HCT116 (cell line): ENCODE data around the gene ZC2HC1C.

Source experiments
- POLR2A ChIP-seq: IDR thresholded peaks from 2 replicates; pipeline ENCODE4 v1.7.0; 2011; ENCODE audit warnings: borderline replicate concordance; ENCODE audit not compliant: insufficient read depth, insufficient read length; ENCODE audit errors: extremely low read depth
- POLR2AphosphoS5 ChIP-seq: IDR thresholded peaks from 2 replicates; pipeline ENCODE4 v1.6.1; 2011; ENCODE audit warnings: mild to moderate bottlenecking, low read depth, low read length, moderate library complexity
- YY1 ChIP-seq: IDR thresholded peaks from 2 replicates; pipeline ENCODE4 v1.6.1; 2011; ENCODE audit warnings: low read length, low read depth, moderate library complexity, mild to moderate bottlenecking; ENCODE audit not compliant: insufficient replicate concordance; ENCODE audit errors: extremely low read depth
- TF ChIP-seq, protein P1 (sequence below), 3 experiments: fragments of 200-600 bp in 1 of 3; sonication (generic) in 1 of 3; IDR thresholded peaks in 2 of 3; conservative IDR thresholded peaks in 1 of 3; 2 replicates each; pipeline ENCODE4 v1.5.1; 2012 to 2017; ENCODE audit warnings: low read depth in 2 of 3, low read length in 2 of 3, antibody characterized with exemption in 1 of 3, borderline replicate concordance in 1 of 3, control low read depth in 1 of 3, mild to moderate bottlenecking in 1 of 3, mixed read lengths in 1 of 3, mixed run types in 1 of 3, moderate library complexity in 1 of 3; ENCODE audit not compliant: insufficient read depth in 1 of 3
- TF ChIP-seq, protein P2 (sequence below): IDR thresholded peaks from 2 replicates; pipeline ENCODE4 v1.6.1; 2012; ENCODE audit warnings: low read depth

DNA sequence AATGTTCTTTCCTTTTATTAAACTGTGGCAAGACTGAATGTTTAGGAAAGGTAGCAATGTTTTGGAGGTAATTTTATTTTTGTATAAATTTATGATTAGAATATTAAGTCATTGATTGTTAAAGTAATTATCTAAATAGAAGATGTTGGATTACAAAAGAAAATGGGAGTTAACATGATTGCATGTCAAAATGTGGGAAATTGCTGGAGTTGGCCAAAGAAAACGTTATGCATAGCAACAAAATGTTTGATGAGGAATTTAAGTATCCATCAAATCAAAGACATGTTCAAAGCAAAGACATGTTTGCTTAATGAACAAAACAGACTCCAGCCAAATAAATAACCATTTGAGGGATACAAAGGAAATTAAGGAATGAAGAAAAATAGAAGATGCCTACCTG is 15.0 kb upstream of the ZC2HC1C start:
- TF ChIP-seq, protein P1, sequence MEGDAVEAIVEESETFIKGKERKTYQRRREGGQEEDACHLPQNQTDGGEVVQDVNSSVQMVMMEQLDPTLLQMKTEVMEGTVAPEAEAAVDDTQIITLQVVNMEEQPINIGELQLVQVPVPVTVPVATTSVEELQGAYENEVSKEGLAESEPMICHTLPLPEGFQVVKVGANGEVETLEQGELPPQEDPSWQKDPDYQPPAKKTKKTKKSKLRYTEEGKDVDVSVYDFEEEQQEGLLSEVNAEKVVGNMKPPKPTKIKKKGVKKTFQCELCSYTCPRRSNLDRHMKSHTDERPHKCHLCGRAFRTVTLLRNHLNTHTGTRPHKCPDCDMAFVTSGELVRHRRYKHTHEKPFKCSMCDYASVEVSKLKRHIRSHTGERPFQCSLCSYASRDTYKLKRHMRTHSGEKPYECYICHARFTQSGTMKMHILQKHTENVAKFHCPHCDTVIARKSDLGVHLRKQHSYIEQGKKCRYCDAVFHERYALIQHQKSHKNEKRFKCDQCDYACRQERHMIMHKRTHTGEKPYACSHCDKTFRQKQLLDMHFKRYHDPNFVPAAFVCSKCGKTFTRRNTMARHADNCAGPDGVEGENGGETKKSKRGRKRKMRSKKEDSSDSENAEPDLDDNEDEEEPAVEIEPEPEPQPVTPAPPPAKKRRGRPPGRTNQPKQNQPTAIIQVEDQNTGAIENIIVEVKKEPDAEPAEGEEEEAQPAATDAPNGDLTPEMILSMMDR (IDR thresholded peaks at IDR 0.05 in 2 of 3, conservative IDR thresholded peaks at IDR 0.05 in 1 of 3; ENCODE audit: borderline replicate concordance in 1 of 3, insufficient read depth in 1 of 3, low read depth in 2 of 3, low read length in 2 of 3) = no peak
- TF ChIP-seq, protein P2, sequence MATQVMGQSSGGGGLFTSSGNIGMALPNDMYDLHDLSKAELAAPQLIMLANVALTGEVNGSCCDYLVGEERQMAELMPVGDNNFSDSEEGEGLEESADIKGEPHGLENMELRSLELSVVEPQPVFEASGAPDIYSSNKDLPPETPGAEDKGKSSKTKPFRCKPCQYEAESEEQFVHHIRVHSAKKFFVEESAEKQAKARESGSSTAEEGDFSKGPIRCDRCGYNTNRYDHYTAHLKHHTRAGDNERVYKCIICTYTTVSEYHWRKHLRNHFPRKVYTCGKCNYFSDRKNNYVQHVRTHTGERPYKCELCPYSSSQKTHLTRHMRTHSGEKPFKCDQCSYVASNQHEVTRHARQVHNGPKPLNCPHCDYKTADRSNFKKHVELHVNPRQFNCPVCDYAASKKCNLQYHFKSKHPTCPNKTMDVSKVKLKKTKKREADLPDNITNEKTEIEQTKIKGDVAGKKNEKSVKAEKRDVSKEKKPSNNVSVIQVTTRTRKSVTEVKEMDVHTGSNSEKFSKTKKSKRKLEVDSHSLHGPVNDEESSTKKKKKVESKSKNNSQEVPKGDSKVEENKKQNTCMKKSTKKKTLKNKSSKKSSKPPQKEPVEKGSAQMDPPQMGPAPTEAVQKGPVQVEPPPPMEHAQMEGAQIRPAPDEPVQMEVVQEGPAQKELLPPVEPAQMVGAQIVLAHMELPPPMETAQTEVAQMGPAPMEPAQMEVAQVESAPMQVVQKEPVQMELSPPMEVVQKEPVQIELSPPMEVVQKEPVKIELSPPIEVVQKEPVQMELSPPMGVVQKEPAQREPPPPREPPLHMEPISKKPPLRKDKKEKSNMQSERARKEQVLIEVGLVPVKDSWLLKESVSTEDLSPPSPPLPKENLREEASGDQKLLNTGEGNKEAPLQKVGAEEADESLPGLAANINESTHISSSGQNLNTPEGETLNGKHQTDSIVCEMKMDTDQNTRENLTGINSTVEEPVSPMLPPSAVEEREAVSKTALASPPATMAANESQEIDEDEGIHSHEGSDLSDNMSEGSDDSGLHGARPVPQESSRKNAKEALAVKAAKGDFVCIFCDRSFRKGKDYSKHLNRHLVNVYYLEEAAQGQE = no peak
- TF ChIP-seq POLR2A = no peak
- no peak for TF ChIP-seq YY1
- TF ChIP-seq POLR2AphosphoS5 = no peak
